HG03520 (cell line): ENCODE data around the gene WDR41.

Source experiments
- ATAC-seq: cut with Tn5 transposase; IDR thresholded peaks from one replicate; pipeline ENCODE4 v1.9.1; 2021; ENCODE audit warnings: mild to moderate bottlenecking, moderate library complexity; ENCODE audit not compliant: unreplicated experiment

The WDR41 gene

DNA sequence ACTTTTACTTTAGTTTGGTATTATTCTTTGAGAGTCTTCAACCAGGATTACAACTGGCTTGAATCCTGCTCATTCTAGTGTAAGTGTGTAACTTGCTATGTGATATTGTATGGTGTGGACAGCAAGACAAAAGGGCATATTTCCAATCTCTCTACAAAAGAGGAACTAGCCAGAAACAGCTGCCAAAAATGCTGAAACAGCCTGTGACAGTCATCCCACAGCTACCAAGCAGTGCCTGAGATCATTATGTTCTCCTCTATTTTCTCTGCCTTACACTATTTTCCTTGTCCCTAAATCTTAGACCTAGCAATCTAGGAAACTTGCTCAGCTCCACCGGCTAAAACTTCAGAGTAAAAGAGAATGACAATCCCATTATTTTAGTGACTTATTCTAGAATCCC lies 42.8 kb downstream of the WDR41 start:
- no peak for ATAC-seq

DNA sequence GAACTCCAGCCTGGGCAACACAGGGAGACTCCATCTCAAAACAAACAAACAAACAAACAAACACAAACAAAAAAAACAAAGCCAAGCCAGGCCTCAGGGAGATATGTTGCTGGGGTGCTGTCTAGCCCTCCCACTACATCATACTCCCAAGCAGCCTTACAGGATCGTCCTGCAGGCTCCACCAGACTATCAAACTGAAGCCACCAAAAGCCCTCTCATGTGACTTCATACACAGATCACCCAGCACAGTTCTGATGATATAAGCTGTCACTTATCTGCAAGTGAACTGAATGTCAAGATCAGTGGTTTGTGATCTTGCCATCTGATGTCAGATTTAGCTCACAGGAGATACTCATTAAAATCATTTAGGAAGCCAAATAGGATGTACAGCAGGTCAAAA lies 43.3 kb downstream of the WDR41 start:
- no peak for ATAC-seq

DNA sequence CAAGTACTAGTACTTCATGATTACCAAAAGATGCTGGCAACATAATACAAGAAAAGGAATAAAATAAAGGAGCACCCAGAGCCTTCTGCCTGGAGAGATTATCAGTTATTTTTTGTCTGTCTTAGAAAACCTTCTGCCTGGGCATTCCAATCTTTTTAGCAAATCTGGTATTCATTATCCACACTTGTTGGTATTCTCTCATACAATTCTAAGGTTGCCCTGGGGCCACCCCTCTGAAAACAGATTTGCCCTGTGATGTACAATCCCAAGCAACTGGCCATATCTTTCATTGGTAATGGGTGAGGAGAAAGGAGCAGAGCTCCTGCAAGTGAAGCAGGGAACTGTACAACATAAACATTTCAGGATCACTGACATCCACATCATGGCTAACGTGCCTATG lies 47.8 kb downstream of the WDR41 start:
- ATAC-seq = no peak

- ATAC-seq = no peak
Observed at GRCh38 chr5:77443670-77444069, 48.4 kb downstream of the WDR41 start.

GRCh38 chr5:77438071-77438470 lies 54.0 kb downstream of the WDR41 start:
- no peak for ATAC-seq

DNA sequence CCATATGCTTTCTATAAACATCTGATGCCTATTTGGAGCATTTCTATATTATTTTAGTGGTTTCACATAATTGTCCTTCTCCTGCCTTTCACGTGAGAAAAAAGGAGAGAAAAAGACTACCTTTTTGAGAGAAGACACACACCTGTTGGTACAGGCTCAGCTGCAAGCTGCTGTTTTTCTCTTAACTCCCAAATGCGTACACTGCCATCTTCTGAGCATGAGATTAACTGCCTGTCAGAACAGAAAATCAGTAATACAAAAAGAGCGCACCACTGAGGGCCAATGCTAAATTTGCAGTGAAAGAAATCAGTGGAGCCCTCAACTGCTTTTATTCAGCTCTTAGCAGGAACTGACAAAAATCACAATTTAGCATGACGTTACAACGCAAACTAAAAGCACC lies 54.9 kb downstream of the WDR41 start:
- ATAC-seq = no peak

DNA sequence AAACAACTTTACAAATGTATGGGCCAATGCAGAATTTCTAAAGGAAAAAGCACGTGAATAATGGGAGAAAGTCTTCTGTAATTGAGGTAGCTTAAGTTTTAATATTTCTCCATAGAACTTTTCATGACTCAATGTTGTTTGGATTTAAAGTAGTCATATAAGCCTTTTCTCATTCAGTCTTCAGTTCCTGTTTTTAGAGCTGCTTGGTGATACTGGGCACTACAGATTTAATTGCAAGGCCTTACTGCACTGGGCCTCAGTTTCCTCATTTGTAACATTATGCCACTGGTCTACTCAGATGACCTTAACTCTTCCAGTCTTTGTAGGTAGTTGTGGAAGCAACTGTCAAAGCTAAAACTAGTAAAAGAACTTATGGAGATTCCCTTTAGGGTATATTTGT lies 60.4 kb downstream of the WDR41 start:
- no peak for ATAC-seq

DNA sequence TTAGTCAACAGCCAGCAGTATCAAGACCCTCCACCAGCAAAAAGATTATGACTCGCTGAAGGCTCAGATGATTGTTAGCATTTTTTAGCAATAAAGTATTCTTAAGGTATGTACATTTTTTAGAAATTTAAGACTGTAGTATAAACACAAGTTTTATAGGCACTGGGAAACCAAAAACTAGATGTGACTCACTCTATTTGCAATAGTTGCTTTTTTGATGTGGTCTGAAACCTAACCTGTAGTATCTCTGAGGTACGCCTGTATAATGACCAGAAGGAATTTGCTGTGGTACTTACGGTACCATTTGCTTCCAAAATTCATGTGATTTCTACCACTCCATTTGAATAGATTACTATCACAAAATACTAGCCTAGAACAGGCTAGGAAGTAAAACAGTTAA lies 60.8 kb downstream of the WDR41 start:
- no peak for ATAC-seq

DNA sequence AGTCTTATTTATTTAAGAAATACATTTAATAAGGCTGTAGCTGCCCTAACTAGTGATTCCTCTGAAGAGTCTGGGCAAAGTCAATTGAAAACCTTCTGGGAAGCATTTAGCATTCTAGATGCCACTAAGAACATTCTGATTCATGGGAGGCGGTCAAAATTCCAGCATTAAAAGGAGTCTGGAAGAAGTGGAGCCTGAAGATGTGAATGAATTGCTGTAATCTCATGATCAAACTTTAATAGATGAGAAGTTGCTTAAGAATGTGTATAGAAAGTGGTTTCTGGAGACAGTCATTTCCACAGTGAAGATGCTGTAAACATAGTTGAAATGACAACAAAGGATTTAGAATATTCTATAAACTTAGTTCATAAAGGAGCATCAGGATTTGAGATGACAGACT lies 61.4 kb downstream of the WDR41 start:
- ATAC-seq = no peak

DNA sequence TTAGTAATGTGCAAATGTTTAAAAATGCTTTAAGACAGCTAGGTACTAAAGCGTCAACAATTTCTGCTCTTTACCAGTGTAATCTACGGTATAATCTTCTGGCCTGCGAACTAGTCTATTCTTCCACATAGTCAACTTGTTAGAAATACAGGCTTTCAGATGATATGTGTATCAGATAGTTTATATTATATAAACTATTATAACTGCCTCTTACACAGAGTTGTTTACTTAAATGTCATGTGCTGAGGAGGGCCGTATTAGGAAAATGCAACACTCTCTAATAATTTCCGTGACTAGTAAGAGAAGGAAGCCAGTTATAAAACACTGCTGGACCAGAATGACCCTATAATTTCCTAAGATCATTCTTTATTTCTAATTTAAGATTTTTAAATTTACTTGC lies 63.6 kb downstream of the WDR41 start:
- ATAC-seq = no peak

DNA sequence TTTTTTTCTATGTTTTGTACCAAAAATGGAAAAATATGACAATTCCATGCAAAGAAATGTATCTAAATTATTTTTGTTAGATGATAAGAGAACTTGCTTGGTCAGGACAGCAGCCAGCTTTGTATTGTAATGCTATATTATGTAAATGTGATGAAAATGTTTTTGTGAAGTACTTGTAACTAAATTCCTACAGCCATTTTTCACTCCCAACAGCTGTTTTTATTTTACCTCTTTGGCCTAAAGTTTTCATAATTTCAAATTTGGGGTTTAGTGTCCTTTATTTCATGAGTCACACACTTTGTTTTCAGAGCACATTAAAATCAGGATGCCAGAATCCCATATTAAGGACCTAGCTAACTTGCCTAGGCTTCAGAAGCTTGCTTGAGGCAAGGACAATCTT lies 64.1 kb downstream of the WDR41 start:
- ATAC-seq = no peak

GRCh38 chr5:77426670-77427069 lies 65.4 kb downstream of the WDR41 start:
- no peak for ATAC-seq

DNA sequence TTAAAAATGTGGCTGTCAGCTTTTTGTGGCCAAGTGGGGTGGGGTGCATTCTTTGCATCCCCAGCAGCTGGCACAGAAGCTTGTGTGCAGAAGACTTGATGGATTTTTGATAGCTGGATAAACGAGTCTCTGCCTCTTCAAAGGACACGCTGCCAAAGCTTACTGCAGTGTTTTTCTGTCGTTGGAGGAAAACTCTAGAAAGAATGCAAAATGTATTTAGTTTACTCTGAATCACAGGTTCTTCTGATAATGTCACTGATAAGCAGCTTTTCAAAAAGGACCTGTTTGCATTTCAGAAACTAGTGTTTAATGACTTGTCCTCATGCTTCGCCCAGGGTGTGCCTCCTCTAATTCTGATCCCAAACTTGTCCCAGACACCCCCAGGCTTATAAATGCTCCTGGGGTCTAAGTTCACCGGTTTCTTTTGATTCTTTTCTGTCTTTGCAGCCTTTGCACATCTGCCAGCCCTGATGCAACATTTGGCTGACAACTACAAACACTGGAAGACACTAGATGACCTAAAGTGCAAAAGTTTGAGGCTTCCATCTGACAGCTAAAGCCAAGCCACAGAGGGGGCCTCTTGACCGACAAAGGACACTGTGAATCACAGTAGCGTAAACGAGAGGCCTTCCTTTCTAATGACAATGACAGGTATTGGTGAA lies 66.0 kb downstream of the WDR41 start:
- ATAC-seq = no peak

GRCh38 chr5:77425420-77425819 lies 66.7 kb downstream of the WDR41 start:
- ATAC-seq = no peak

GRCh38 chr5:77424921-77425320 lies 67.2 kb downstream of the WDR41 start:
- no peak for ATAC-seq

DNA sequence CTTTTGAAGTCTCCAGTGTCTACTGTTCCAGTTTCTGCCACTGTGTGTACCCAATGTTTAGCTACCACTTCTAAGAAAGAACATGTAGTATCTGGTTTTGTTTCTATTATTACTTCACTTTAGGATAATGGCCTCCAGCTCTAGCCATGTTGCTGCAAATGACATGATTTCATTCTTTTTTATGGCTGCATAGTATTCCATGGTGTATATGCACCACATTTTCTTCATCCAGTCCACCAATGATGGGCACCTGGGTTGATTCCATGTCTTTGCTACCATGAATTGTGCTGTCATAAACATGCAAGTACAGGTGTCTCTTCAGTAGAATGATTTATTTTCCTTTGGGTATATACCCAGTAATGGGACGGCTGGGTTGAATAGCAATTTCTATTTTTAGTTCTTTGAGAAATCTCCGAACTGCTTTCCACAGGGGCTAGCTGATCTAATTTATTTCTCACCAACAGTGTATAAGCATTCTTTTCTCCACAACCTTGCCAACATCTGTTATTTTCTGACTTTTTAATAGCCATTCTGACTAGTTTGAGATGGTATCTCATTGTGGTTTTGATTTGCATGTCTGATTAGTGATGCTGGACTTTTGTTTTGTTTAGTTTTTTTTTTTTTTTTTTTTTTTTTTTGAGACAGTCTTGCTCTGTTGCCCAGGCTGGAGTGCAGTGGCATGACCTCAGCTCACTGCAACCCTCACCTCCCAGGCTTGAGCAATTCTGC lies 68.9 kb downstream of the WDR41 start:
- no peak for ATAC-seq

DNA sequence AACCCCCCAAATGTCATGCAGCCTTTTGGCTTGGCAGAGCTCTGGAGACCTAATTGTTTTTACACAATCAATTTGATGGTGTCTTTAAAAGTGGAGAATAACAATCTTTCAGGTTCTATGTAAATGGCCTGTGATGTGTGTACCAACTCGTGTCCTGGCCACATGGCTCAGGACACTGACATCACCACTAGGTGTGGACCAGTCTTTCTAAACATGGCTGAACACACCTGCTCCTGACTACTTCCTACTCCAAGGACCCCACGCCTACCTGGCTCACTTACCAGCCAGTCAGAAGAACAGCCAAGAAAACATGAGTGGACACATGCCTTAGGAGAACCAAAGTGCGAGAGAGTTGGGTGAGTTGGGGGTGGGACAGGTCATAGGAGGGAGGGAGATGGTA lies 71.2 kb downstream of the WDR41 start:
- no peak for ATAC-seq

GRCh38 chr5:77419644-77420582 lies 72.2 kb downstream of the WDR41 start:
- ATAC-seq = no peak

- ATAC-seq = no peak
Observed at GRCh38 chr5:77418601-77419581, 73.2 kb downstream of the WDR41 start.

DNA sequence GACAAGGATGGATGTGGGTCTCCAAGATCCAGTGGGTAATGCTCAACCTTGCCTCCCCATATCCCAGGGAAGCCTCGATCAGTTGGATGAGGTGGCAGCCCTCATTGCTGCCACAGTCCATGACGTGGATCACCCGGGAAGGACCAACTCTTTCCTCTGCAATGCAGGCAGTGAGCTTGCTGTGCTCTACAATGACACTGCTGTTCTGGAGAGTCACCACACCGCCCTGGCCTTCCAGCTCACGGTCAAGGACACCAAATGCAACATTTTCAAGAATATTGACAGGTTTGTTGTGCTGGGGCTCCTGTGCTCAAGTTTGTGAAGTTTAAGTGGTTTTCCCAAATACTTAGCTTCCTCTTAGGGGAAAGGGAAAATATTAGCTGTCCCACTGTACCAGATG lies 74.0 kb downstream of the WDR41 start:
- ATAC-seq = no peak

DNA sequence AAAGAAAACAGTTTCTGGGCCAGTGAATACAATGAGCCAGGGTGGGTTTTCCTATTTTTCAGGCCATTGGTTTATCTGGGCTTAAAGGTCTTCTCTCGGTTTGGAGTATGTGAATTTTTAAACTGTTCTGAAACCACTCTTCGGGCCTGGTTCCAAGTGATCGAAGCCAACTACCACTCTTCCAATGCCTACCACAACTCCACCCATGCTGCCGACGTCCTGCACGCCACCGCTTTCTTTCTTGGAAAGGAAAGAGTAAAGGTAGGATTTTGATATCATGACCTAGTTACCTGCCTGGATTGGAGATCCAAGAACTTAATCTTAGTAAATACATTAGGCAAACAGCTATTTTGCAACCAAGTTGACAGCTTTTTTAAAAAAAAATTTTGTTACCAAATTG lies 79.1 kb downstream of the WDR41 start:
- ATAC-seq = no peak
